ENCODE data around the gene SMC4.
"Not testable (repeated sequence)": the region's sequence is repeated elsewhere in the genome, so short reads cannot be mapped to it uniquely, and the experiment has no call there.

The SMC4 gene

GRCh38 chr3:160399125-160400029, at the start of gene SMC4, which contains the start of gene IFT80:
Gene SMC4, plus strand, starts transcription at chr3:160399650. Its CDS starts 1,177 bp downstream, at chr3:160400827.
Gene IFT80, minus strand, starts transcription at chr3:160399225. Its CDS starts 14,625 bp downstream, at chr3:160384600.
- peak; percentile 97 for DNase-seq

GRCh38 chr3:160355826-160356225, 43.6 kb upstream of the SMC4 start:
- no peak for DNase-seq

- DNase-seq = not testable (repeated sequence)
Observed at GRCh38 chr3:160362896-160363295, 36.6 kb upstream of the SMC4 start.

GRCh38 chr3:160365869-160366522, 33.5 kb upstream of the SMC4 start:
- no peak for DNase-seq

- DNase-seq = no peak
Observed at GRCh38 chr3:160368804-160369203, 30.6 kb upstream of the SMC4 start.

GRCh38 chr3:160369784-160370183, 29.7 kb upstream of the SMC4 start:
- no peak for DNase-seq

- no peak for DNase-seq
Observed at GRCh38 chr3:160370987-160371857, 28.2 kb upstream of the SMC4 start.

- no peak for DNase-seq
Observed at GRCh38 chr3:160372780-160373179, 26.7 kb upstream of the SMC4 start.

GRCh38 chr3:160373655-160374054, 25.8 kb upstream of the SMC4 start:
- DNase-seq = no peak

GRCh38 chr3:160374472-160374871, 25.0 kb upstream of the SMC4 start:
- DNase-seq = no peak

- no peak for DNase-seq
Observed at GRCh38 chr3:160374925-160375324, 24.5 kb upstream of the SMC4 start.

- DNase-seq = no peak
Observed at GRCh38 chr3:160376681-160377080, 22.8 kb upstream of the SMC4 start.

- DNase-seq = no peak
Observed at GRCh38 chr3:160378331-160379109, 20.9 kb upstream of the SMC4 start.

- DNase-seq = no peak
Observed at GRCh38 chr3:160379628-160380214, 19.7 kb upstream of the SMC4 start.

GRCh38 chr3:160381470-160381869, 18.0 kb upstream of the SMC4 start:
- no peak for DNase-seq

- DNase-seq = no peak
Observed at GRCh38 chr3:160384639-160385318, 14.7 kb upstream of the SMC4 start.

- DNase-seq = no peak
Observed at GRCh38 chr3:160390565-160391138, 8.8 kb upstream of the SMC4 start.

- no peak for DNase-seq
Observed at GRCh38 chr3:160392798-160393197, 6.7 kb upstream of the SMC4 start.

GRCh38 chr3:160393346-160394008, 6.0 kb upstream of the SMC4 start:
- no peak for DNase-seq

- no peak for DNase-seq
Observed at GRCh38 chr3:160394009-160394392, 5.4 kb upstream of the SMC4 start.
